ENCODE results near the gene ZBTB7B.

ZBTB7B gene

GRCh38 chr1:155009742-155010141 is 7.1 kb downstream of the ZBTB7B start:
- Histone ChIP-seq H3K4me3 (ENCODE audit: low read length) (no peak overlapping the region), H3K4me1 (ENCODE audit: low read length) (peaks cover 50% of the 10 kb centered on the region), H3K9ac (ENCODE audit: low read length) (no peak overlapping the region), H2AFZ (ENCODE audit: low read depth, low read length) (no peak overlapping the region), H3K9me3 (ENCODE audit: insufficient read depth, low read length) (no peaks in the 10 kb centered on the region), H3K27me3 (ENCODE audit: low read depth, low read length) (no peaks in the 10 kb centered on the region), H3K79me2 (ENCODE audit: low read length) (peaks cover 37% of the 10 kb centered on the region), H3K27ac (ENCODE audit: low read length) (no peak overlapping the region), H3K4me2 (ENCODE audit: low read length) (no peak overlapping the region), H3K36me3 (replicated peaks; ENCODE audit: low read depth, low read length) (peaks cover 13% of the 10 kb centered on the region), H4K20me1 (ENCODE audit: insufficient read depth, low read length) (peaks cover 64% of the 10 kb centered on the region)
- TF ChIP-seq CTCF (IDR thresholded peaks at IDR 0.05; ENCODE audit: low read depth, low read length) (no peak), EZH2phosphoT487 (IDR thresholded peaks at IDR 0.05; ENCODE audit: low read depth) (no peak)

- Histone ChIP-seq H3K27ac (ENCODE audit: low read length) (no peak overlapping the region), H3K4me3 (ENCODE audit: low read length) (no peak overlapping the region), H3K36me3 (replicated peaks; ENCODE audit: low read depth, low read length) (peaks cover 19% of the 10 kb centered on the region), H3K9ac (ENCODE audit: low read length) (no peak overlapping the region), H3K4me2 (ENCODE audit: low read length) (no peak overlapping the region), H2AFZ (ENCODE audit: low read depth, low read length) (no peak overlapping the region), H3K4me1 (ENCODE audit: low read length) (peaks cover 44% of the 10 kb centered on the region), H3K79me2 (ENCODE audit: low read length) (peaks cover 31% of the 10 kb centered on the region), H3K9me3 (ENCODE audit: insufficient read depth, low read length) (no peaks in the 10 kb centered on the region), H4K20me1 (ENCODE audit: insufficient read depth, low read length) (peaks cover 65% of the 10 kb centered on the region), H3K27me3 (ENCODE audit: low read depth, low read length) (no peaks in the 10 kb centered on the region)
- TF ChIP-seq CTCF (IDR thresholded peaks at IDR 0.05; ENCODE audit: low read depth, low read length) (no peak), EZH2phosphoT487 (IDR thresholded peaks at IDR 0.05; ENCODE audit: low read depth) (no peak)
These were observed 7.8 kb downstream of the ZBTB7B start for GRCh38 chr1:155010211-155010918.

- peaks cover 25% of the 10 kb centered on the region for H3K79me2 ChIP-seq (ENCODE audit: low read length)
- H2AFZ ChIP-seq (ENCODE audit: low read depth, low read length) = no peak overlapping the region
- peaks cover 42% of the 10 kb centered on the region for H3K4me1 ChIP-seq (ENCODE audit: low read length)
- no peak overlapping the region for H3K4me2 ChIP-seq (ENCODE audit: low read length)
- no peak overlapping the region for H3K27ac ChIP-seq (ENCODE audit: low read length)
- H3K4me3 ChIP-seq (ENCODE audit: low read length) = no peak overlapping the region
- no peaks in the 10 kb centered on the region for H3K9me3 ChIP-seq (ENCODE audit: insufficient read depth, low read length)
- H3K9ac ChIP-seq (ENCODE audit: low read length) = no peak overlapping the region
- no peak for TF ChIP-seq CTCF (IDR thresholded peaks at IDR 0.05; ENCODE audit: low read depth, low read length)
- no peak for TF ChIP-seq EZH2phosphoT487 (IDR thresholded peaks at IDR 0.05; ENCODE audit: low read depth)
- H3K27me3 ChIP-seq (ENCODE audit: low read depth, low read length) = no peaks in the 10 kb centered on the region
- peaks cover 65% of the 10 kb centered on the region for H4K20me1 ChIP-seq (ENCODE audit: insufficient read depth, low read length)
- peaks cover 25% of the 10 kb centered on the region for H3K36me3 ChIP-seq (replicated peaks; ENCODE audit: low read depth, low read length)
These were observed 8.4 kb downstream of the ZBTB7B start for GRCh38 chr1:155011004-155011416.

- H2AFZ ChIP-seq (ENCODE audit: low read depth, low read length) = no peak overlapping the region
- peaks cover 20% of the 10 kb centered on the region; the same call in 1 of the 2 replicates for H3K79me2 ChIP-seq (ENCODE audit: low read length)
- TF ChIP-seq EZH2phosphoT487 (IDR thresholded peaks at IDR 0.05; ENCODE audit: low read depth) = no peak
- TF ChIP-seq CTCF (IDR thresholded peaks at IDR 0.05; ENCODE audit: low read depth, low read length) = no peak
- no peaks in the 10 kb centered on the region for H3K27me3 ChIP-seq (ENCODE audit: low read depth, low read length)
- no peak overlapping the region for H3K4me2 ChIP-seq (ENCODE audit: low read length)
- H3K27ac ChIP-seq (ENCODE audit: low read length) = no peak overlapping the region
- no peak overlapping the region for H3K4me3 ChIP-seq (ENCODE audit: low read length)
- peaks cover 65% of the 10 kb centered on the region for H4K20me1 ChIP-seq (ENCODE audit: insufficient read depth, low read length)
- no peak overlapping the region for H3K9ac ChIP-seq (ENCODE audit: low read length)
- peaks cover 26% of the 10 kb centered on the region for H3K36me3 ChIP-seq (replicated peaks; ENCODE audit: low read depth, low read length)
- peaks cover 42% of the 10 kb centered on the region for H3K4me1 ChIP-seq (ENCODE audit: low read length)
- H3K9me3 ChIP-seq (ENCODE audit: insufficient read depth, low read length) = no peaks in the 10 kb centered on the region
These were observed 8.9 kb downstream of the ZBTB7B start for GRCh38 chr1:155011437-155012025.
